CD14-positive monocyte (primary cell): ENCODE data around the gene ADAMTS4. TPM values are rescaled to one million over a fixed set of nuclear protein-coding genes. Genes with fewer than 3 reads are reported as not detected.

Source experiments
- DNase-seq, 3 donors: peaks; one replicate each; pipeline ENCODE4 v3.0.0-alpha.2; 2011 to 2022
- H2AFZ ChIP-seq: 2 replicates; pipeline ENCODE4 v1.6.0; 2012; ENCODE audit warnings: mild to moderate bottlenecking, low read depth, low read length, inconsistent platforms; ENCODE audit not compliant: insufficient read depth, poor library complexity, severe bottlenecking
- H3K27ac ChIP-seq, 2 donors: 1 replicate in 1 of 2; 2 replicates in 1 of 2; pipeline ENCODE4 v1.5.1; 2012 to 2013; ENCODE audit warnings: low read length in 2 of 2, control low read depth in 1 of 2, inconsistent platforms in 1 of 2, low read depth in 1 of 2, mild to moderate bottlenecking in 1 of 2
- H3K27me3 ChIP-seq, 2 donors: one replicate each; pipeline versions ENCODE4 v1.6.0 to v1.6.1; 2011 to 2013; ENCODE audit warnings: low read length in 2 of 2; ENCODE audit not compliant: control insufficient read depth in 2 of 2, insufficient read depth in 2 of 2
- H3K36me3 ChIP-seq, 2 donors: replicated peaks in 1 of 2; 1 replicate in 1 of 2; 2 replicates in 1 of 2; pipeline versions ENCODE4 v1.5.1 to v1.6.1; 2012 to 2013; ENCODE audit warnings: low read length in 2 of 2, control low read depth in 1 of 2, inconsistent platforms in 1 of 2, mild to moderate bottlenecking in 1 of 2; ENCODE audit not compliant: insufficient read depth in 2 of 2, control insufficient read depth in 1 of 2
- H3K4me1 ChIP-seq, 2 donors: 1 replicate in 1 of 2; 2 replicates in 1 of 2; pipeline versions ENCODE4 v1.5.1 to v1.6.1; 2012 to 2013; ENCODE audit warnings: low read length in 2 of 2, control low read depth in 1 of 2, inconsistent platforms in 1 of 2, mild to moderate bottlenecking in 1 of 2, moderate library complexity in 1 of 2; ENCODE audit not compliant: insufficient read depth in 2 of 2, control insufficient read depth in 1 of 2
- H3K4me2 ChIP-seq: replicated peaks from 2 replicates; pipeline ENCODE3; 2012; ENCODE audit warnings: low read length, moderate library complexity, mild to moderate bottlenecking; ENCODE audit not compliant: poor library complexity, severe bottlenecking; ENCODE audit errors: extremely low read depth
- H3K4me3 ChIP-seq, 3 experiments: fragments of 200-600 bp in 1 of 3; sonication (generic) in 1 of 3; replicated peaks in 1 of 3; 1 replicate in 2 of 3; 2 replicates in 1 of 3; pipeline ENCODE4 v1.5.1; 2011 to 2013; ENCODE audit warnings: low read length in 3 of 3, mild to moderate bottlenecking in 3 of 3, control low read depth in 2 of 3, low read depth in 2 of 3, inconsistent platforms in 1 of 3, moderate library complexity in 1 of 3
- H3K79me2 ChIP-seq: 2 replicates; pipeline ENCODE4 v1.6.0; 2012; ENCODE audit warnings: mild to moderate bottlenecking, control low read depth, inconsistent platforms, low read length, moderate library complexity; ENCODE audit not compliant: insufficient read depth
- H3K9ac ChIP-seq: 2 replicates; pipeline ENCODE4 v1.6.0; 2017; ENCODE audit warnings: low read length, mild to moderate bottlenecking; ENCODE audit not compliant: insufficient read depth, poor library complexity, severe bottlenecking
- H3K9me3 ChIP-seq, 2 donors: replicated peaks in 1 of 2; 1 replicate in 1 of 2; 2 replicates in 1 of 2; pipeline versions ENCODE4 v1.5.1 to v1.6.1; 2012 to 2013; ENCODE audit warnings: low read length in 2 of 2, control low read depth in 1 of 2; ENCODE audit not compliant: control insufficient read depth in 1 of 2, insufficient read depth in 1 of 2
- H4K20me1 ChIP-seq: 2 replicates; pipeline ENCODE4 v1.6.0; 2012; ENCODE audit warnings: mild to moderate bottlenecking, low read length, control low read depth, moderate library complexity; ENCODE audit not compliant: insufficient read depth
- H3K27ac Mint-ChIP-seq, 7 donors: one replicate each; pipeline ENCODE4 v1.8.0; 2020; ENCODE audit warnings: mild to moderate bottlenecking in 7 of 7, mixed read lengths in 7 of 7, moderate library complexity in 6 of 7, inconsistent platforms in 2 of 7
- H3K27me3 Mint-ChIP-seq, 3 donors: one replicate each; pipeline ENCODE4 v1.8.0; 2021 to 2022; ENCODE audit warnings: low read depth in 3 of 3, mild to moderate bottlenecking in 3 of 3, mixed read lengths in 3 of 3, moderate library complexity in 3 of 3, inconsistent platforms in 1 of 3
- H3K36me3 Mint-ChIP-seq, 2 donors: one replicate each; pipeline ENCODE4 v1.8.0; 2020; ENCODE audit warnings: mixed read lengths in 2 of 2, inconsistent platforms in 1 of 2, mild to moderate bottlenecking in 1 of 2
- H3K4me1 Mint-ChIP-seq: one replicate; pipeline ENCODE4 v1.8.0; 2020; ENCODE audit warnings: mild to moderate bottlenecking, mixed read lengths
- H3K4me3 Mint-ChIP-seq, 2 donors: one replicate each; pipeline ENCODE4 v1.8.0; 2020; ENCODE audit warnings: mild to moderate bottlenecking in 2 of 2, mixed read lengths in 2 of 2, moderate library complexity in 1 of 2
- H3K9me3 Mint-ChIP-seq, 7 donors: one replicate each; pipeline ENCODE4 v1.8.0; 2020 to 2022; ENCODE audit warnings: mixed read lengths in 7 of 7, mild to moderate bottlenecking in 6 of 7, moderate library complexity in 6 of 7, inconsistent platforms in 2 of 7
- WGBS: methylation state at CpG from one replicate; pipeline ENCODE4 v1.1.5; 2013; ENCODE audit warnings: missing lambda C conversion rate; ENCODE audit not compliant: insufficient coverage; 5-methylcytosine and 5-hydroxymethylcytosine counted together
- intact Hi-C, 2 donors: fragments of 100-400 bp; cut with micrococcal nuclease; formaldehyde crosslinking; loops; one replicate each; pipeline versions ENCODE4 v1.15.0 to v1.15.1; 2023
- polyA plus RNA-seq, 3 donors: library from polyadenylated mRNA; depleted of rRNA in 1 of 3; unstranded in 2 of 3; stranded (reverse) in 1 of 3; fragments of 300-500 nt in 2 of 3; fragments of >200 nt in 1 of 3; fragmentation: Illumina TruSeq in 2 of 3; gene quantifications; 1 replicate in 2 of 3; 2 replicates in 1 of 3; pipeline ENCODE4 v1.2.3, GENCODE V29; 2012 to 2021
- TF ChIP-seq, protein P1 (sequence below): fragments of 200-600 bp; IDR thresholded peaks from one replicate; pipeline ENCODE4 v1.8.0; 2022; ENCODE audit warnings: antibody characterized with exemption, mild to moderate bottlenecking

The ADAMTS4 gene
- polyA plus RNA-seq, 3 donors: 0.01 to 0.04 TPM; not detected in 1

DNA sequence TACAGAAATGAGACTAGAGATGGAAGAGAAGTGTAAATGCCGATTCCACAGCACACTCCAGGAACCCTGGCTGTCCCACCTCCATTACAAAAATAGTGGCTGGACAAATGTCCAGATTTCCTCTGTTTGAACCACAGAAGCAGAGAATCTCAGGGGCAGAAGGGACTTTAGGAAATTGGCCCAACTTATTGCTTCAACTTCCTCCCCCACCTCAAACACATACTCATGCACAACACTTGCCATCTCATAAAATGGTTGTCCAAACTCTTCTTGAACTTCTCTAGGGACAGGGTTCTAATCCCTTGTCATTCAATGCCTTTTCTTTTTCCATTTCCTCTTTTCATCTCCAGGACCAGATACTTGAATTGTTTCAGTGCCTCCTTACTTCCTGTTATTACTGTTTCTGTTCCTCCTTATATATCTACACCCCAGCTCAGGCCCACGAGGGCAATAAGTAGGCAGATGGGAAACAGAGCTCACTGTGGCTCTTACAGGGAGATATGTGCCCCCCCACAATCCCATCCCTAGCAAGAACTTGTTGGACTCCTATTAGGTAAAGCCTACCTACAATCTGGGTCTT is 13.0 kb downstream of the ADAMTS4 start:
- H3K9ac ChIP-seq: peak overlapping the region; percentile 39
- H3K9me3 ChIP-seq: no peaks in the 10 kb centered on the region
- no peaks in the 10 kb centered on the region for H3K27me3 ChIP-seq
- H3K4me3 Mint-ChIP-seq: peak overlapping the region in 1 of 2 donors; percentile 64
- H3K36me3 ChIP-seq: no peaks in the 10 kb centered on the region
- no peak overlapping the region for H2AFZ ChIP-seq
- no CpG with 5 or more reads among the region's 2 CpGs for WGBS
- TF ChIP-seq, protein P1, sequence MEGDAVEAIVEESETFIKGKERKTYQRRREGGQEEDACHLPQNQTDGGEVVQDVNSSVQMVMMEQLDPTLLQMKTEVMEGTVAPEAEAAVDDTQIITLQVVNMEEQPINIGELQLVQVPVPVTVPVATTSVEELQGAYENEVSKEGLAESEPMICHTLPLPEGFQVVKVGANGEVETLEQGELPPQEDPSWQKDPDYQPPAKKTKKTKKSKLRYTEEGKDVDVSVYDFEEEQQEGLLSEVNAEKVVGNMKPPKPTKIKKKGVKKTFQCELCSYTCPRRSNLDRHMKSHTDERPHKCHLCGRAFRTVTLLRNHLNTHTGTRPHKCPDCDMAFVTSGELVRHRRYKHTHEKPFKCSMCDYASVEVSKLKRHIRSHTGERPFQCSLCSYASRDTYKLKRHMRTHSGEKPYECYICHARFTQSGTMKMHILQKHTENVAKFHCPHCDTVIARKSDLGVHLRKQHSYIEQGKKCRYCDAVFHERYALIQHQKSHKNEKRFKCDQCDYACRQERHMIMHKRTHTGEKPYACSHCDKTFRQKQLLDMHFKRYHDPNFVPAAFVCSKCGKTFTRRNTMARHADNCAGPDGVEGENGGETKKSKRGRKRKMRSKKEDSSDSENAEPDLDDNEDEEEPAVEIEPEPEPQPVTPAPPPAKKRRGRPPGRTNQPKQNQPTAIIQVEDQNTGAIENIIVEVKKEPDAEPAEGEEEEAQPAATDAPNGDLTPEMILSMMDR: no peak
- peaks cover 0 to 4% of the 10 kb centered on the region in 2 donors for H3K36me3 Mint-ChIP-seq
- no peaks in the 10 kb centered on the region for H3K9me3 Mint-ChIP-seq
- peaks cover 80 to 82% of the 10 kb centered on the region in 2 donors for H3K4me1 ChIP-seq
- peaks cover 83% of the 10 kb centered on the region for H3K4me1 Mint-ChIP-seq
- intact Hi-C loops: no loop called here
- H3K27ac ChIP-seq: peak overlapping the region; percentile 82 to 96
- peak overlapping the region; percentile 31 for H3K4me2 ChIP-seq
- peak overlapping the region in 1 of 3 experiments; percentile 45 for H3K4me3 ChIP-seq
- peaks cover 0 to 4% (median 1%) of the 10 kb centered on the region in 3 donors for H3K27me3 Mint-ChIP-seq
- H4K20me1 ChIP-seq: no peaks in the 10 kb centered on the region
- H3K27ac Mint-ChIP-seq: peak overlapping the region; percentile 98 to 99 (median 99)
- H3K79me2 ChIP-seq: no peaks in the 10 kb centered on the region
- DNase-seq: peak; percentile 83 to 92 (median 90)

DNA sequence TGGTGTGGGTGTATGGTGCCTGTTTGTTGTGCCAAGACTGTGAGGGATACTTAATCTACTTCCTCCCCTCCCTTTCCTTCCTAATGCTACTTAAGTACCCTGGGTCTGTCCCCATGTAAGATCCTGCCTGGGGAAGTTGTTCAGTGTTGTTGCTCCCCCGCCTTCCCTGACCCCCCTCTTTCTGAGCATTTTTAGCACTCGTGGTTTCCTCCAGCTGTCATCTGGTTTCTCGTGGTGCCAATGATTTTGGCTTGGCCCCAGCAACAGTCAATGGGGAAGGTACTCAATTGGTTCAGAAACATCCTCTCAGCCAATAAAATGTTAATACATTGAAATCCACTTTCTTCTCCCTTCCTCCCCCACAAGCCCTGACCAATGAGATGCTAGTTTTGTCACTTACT is 13.6 kb downstream of the ADAMTS4 start:
- H3K9me3 ChIP-seq: no peaks in the 10 kb centered on the region
- H3K4me2 ChIP-seq: peak overlapping the region; percentile 31
- H2AFZ ChIP-seq: no peak overlapping the region
- no peaks in the 10 kb centered on the region for H3K27me3 ChIP-seq
- H3K9ac ChIP-seq: peak overlapping the region; percentile 39
- peak overlapping the region; percentile 82 to 96 for H3K27ac ChIP-seq
- WGBS: 0% methylated on average over 2 of the region's 3 CpGs
- Mint-ChIP-seq H3K27me3 (peaks cover 0 to 4% (median 1%) of the 10 kb centered on the region in 3 donors), H3K9me3 (no peaks in the 10 kb centered on the region), H3K4me3 (peak overlapping the region in 1 of 2 donors; percentile 64), H3K36me3 (peaks cover 0 to 4% of the 10 kb centered on the region in 2 donors), H3K27ac (peak overlapping the region; percentile 98 to 99 (median 99)), H3K4me1 (peaks cover 86% of the 10 kb centered on the region)
- peak overlapping the region in 1 of 3 experiments; percentile 45 for H3K4me3 ChIP-seq
- no peaks in the 10 kb centered on the region for H4K20me1 ChIP-seq
- no peaks in the 10 kb centered on the region for H3K36me3 ChIP-seq
- intact Hi-C loops: no loop called here
- no peaks in the 10 kb centered on the region for H3K79me2 ChIP-seq
- H3K4me1 ChIP-seq: peaks cover 83 to 87% of the 10 kb centered on the region in 2 donors
- TF ChIP-seq, protein P1: no peak
- peak; percentile 93 to 96 (median 94) for DNase-seq
